HG03025 (cell line): ENCODE measurements around the gene MSANTD3.
A peak's percentile ranks its signal among the peaks of the same experiment; 100 is the strongest.

Experiments used
- ATAC-seq: cut with Tn5 transposase; IDR thresholded peaks from one replicate; pipeline ENCODE4 v1.9.1; 2021; ENCODE audit warnings: mild to moderate bottlenecking, moderate library complexity; ENCODE audit not compliant: unreplicated experiment, low FRiP score

MSANTD3 gene

GRCh38 chr9:100457517-100457916, 30.6 kb downstream of the MSANTD3 start:
- no peak for ATAC-seq

- ATAC-seq: no peak
These were observed 33.0 kb downstream of the MSANTD3 start for GRCh38 chr9:100459963-100460362.

- ATAC-seq: no peak
These were observed 38.3 kb downstream of the MSANTD3 start for GRCh38 chr9:100465274-100465673.

GRCh38 chr9:100465761-100466160, 38.8 kb downstream of the MSANTD3 start:
- no peak for ATAC-seq

- no peak for ATAC-seq
These were observed 39.4 kb downstream of the MSANTD3 start for GRCh38 chr9:100466171-100466828.

GRCh38 chr9:100466829-100467221, 39.9 kb downstream of the MSANTD3 start:
- no peak for ATAC-seq

- no peak for ATAC-seq
These were observed 41.1 kb downstream of the MSANTD3 start for GRCh38 chr9:100468041-100468440.

- ATAC-seq: no peak
These were observed 45.3 kb downstream of the MSANTD3 start for GRCh38 chr9:100472268-100472667.

- ATAC-seq: no peak
These were observed 45.9 kb downstream of the MSANTD3 start, which contains the start of gene TMEFF1 for GRCh38 chr9:100472788-100473275. TMEFF1 (plus strand) TSS chr9:100473149; CDS start chr9:100473545, 396 bp downstream.

GRCh38 chr9:100473276-100474081, 46.5 kb downstream of the MSANTD3 start:
- ATAC-seq: peak; percentile 57

GRCh38 chr9:100474082-100474923, 47.4 kb downstream of the MSANTD3 start:
- ATAC-seq: no peak

GRCh38 chr9:100474924-100475276, 48.0 kb downstream of the MSANTD3 start:
- no peak for ATAC-seq

GRCh38 chr9:100477241-100477640, 50.3 kb downstream of the MSANTD3 start:
- ATAC-seq: no peak

- ATAC-seq: no peak
These were observed 51.2 kb downstream of the MSANTD3 start for GRCh38 chr9:100478192-100478591.

GRCh38 chr9:100479820-100480219, 52.9 kb downstream of the MSANTD3 start:
- ATAC-seq: no peak

GRCh38 chr9:100485196-100485595, 58.3 kb downstream of the MSANTD3 start:
- ATAC-seq: no peak

- ATAC-seq: no peak
These were observed 59.7 kb downstream of the MSANTD3 start for GRCh38 chr9:100486479-100487176.

GRCh38 chr9:100488177-100488576, 61.2 kb downstream of the MSANTD3 start:
- ATAC-seq: no peak

- no peak for ATAC-seq
These were observed 62.9 kb downstream of the MSANTD3 start for GRCh38 chr9:100489836-100490235.

GRCh38 chr9:100492952-100493351, 66.0 kb downstream of the MSANTD3 start:
- no peak for ATAC-seq
